Neural cell (in vitro differentiated cells): ENCODE data around the gene CYTH3.

Source experiments
- EP300 ChIP-seq: fragments of 450-650 bp; conservative IDR thresholded peaks from 2 replicates; pipeline ENCODE4 v1.6.1; 2014; ENCODE audit warnings: antibody characterized with exemption, mild to moderate bottlenecking, moderate library complexity; ENCODE audit not compliant: poor library complexity, severe bottlenecking
- EZH2 ChIP-seq: fragments of 200-600, 300-800 bp; shearing (Covaris generic), sonication (generic); IDR thresholded peaks from 2 replicates; pipeline ENCODE4 v1.6.1; 2014; ENCODE audit warnings: antibody characterized with exemption, low read length, borderline replicate concordance, mild to moderate bottlenecking; ENCODE audit not compliant: insufficient read depth, poor library complexity, severe bottlenecking
- MXI1 ChIP-seq: fragments of 450-650 bp; conservative IDR thresholded peaks from 2 replicates; pipeline ENCODE4 v1.6.1; 2014; ENCODE audit warnings: antibody characterized with exemption, mild to moderate bottlenecking; ENCODE audit not compliant: poor library complexity, severe bottlenecking
- POLR2AphosphoS5 ChIP-seq: IDR thresholded peaks from 2 replicates; pipeline ENCODE4 v1.6.1; 2012
- RAD21 ChIP-seq: fragments of 450-650 bp; conservative IDR thresholded peaks from 2 replicates; pipeline ENCODE4 v1.6.1; 2014; ENCODE audit warnings: antibody characterized with exemption, mild to moderate bottlenecking, moderate library complexity
- REST ChIP-seq: IDR thresholded peaks from 2 replicates; pipeline ENCODE4 v1.6.1; 2012; ENCODE audit warnings: borderline replicate concordance
- SMC3 ChIP-seq: fragments of 450-650 bp; conservative IDR thresholded peaks from 2 replicates; pipeline ENCODE4 v1.6.1; 2014; ENCODE audit warnings: antibody characterized with exemption, mild to moderate bottlenecking, moderate library complexity; ENCODE audit not compliant: poor library complexity
- TAF1 ChIP-seq: IDR thresholded peaks from 2 replicates; pipeline ENCODE4 v1.6.1; 2012; ENCODE audit warnings: low read depth
- TF ChIP-seq, protein P1 (sequence below): fragments of 450-650 bp; IDR thresholded peaks from 2 replicates; pipeline ENCODE4 v1.5.1; 2014; ENCODE audit warnings: antibody characterized with exemption, mild to moderate bottlenecking, moderate library complexity; ENCODE audit not compliant: poor library complexity, severe bottlenecking

DNA sequence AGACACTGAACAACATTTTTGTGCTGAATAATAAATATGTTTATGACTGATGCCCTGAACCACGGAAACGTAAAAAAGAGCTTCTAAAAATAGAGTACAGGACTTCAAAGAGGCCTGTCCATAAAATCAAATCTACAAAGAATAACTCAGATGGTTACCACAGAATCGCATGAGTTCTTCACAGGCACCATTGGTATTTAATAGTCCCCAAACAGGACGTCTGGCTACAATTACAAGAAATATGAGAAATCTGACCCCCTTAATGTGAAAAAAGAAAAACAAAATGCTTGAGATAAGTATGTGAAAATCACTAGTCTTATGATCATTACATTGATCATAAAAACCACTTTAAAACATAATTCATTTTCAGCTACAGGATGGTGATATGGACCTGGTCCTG is 20.8 kb downstream of the CYTH3 start:
- TF ChIP-seq, protein P1, sequence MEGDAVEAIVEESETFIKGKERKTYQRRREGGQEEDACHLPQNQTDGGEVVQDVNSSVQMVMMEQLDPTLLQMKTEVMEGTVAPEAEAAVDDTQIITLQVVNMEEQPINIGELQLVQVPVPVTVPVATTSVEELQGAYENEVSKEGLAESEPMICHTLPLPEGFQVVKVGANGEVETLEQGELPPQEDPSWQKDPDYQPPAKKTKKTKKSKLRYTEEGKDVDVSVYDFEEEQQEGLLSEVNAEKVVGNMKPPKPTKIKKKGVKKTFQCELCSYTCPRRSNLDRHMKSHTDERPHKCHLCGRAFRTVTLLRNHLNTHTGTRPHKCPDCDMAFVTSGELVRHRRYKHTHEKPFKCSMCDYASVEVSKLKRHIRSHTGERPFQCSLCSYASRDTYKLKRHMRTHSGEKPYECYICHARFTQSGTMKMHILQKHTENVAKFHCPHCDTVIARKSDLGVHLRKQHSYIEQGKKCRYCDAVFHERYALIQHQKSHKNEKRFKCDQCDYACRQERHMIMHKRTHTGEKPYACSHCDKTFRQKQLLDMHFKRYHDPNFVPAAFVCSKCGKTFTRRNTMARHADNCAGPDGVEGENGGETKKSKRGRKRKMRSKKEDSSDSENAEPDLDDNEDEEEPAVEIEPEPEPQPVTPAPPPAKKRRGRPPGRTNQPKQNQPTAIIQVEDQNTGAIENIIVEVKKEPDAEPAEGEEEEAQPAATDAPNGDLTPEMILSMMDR: no peak
- TF ChIP-seq POLR2AphosphoS5 (no peak), REST (no peak), EP300 (no peak), EZH2 (no peak), RAD21 (no peak), TAF1 (no peak), SMC3 (no peak), MXI1 (no peak)
